ENCODE data around the gene OR4F6.
"Not testable (repeated sequence)": the region's sequence is repeated elsewhere in the genome, so short reads cannot be mapped to it uniquely, and the experiment has no call there.

The OR4F6 gene, protein sequence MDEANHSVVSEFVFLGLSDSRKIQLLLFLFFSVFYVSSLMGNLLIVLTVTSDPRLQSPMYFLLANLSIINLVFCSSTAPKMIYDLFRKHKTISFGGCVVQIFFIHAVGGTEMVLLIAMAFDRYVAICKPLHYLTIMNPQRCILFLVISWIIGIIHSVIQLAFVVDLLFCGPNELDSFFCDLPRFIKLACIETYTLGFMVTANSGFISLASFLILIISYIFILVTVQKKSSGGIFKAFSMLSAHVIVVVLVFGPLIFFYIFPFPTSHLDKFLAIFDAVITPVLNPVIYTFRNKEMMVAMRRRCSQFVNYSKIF

DNA sequence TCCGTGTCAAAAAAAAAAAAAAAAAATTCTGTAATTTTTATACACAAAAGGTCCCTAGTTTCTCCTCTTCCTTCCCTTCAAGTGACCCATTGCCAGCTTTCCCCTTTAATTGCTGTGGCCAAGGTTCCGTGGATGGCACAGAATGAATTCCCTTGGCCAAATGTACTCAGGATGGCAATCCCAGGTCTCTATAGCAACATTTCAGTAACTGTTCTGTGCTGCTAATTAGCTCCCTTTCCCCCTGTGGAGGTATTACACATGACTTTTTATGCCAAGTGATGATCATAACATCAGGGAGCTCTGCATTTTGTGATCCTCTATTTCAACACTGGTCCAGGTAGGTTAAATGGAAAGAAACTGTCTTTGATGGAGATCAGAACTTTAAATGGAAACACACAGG lies at the start of gene OR4F6:
OR4F6 (plus strand) TSS at position 301 of the 400 bp plus-strand sequence. CDS start 2,211 bp downstream, outside the sequence.
- H3K27ac Mint-ChIP-seq, result no peak within 1 kb of the TSS
- no peaks in the 10 kb centered on the region for H3K4me1 Mint-ChIP-seq
- no peaks in the 10 kb centered on the region for H3K36me3 Mint-ChIP-seq

DNA sequence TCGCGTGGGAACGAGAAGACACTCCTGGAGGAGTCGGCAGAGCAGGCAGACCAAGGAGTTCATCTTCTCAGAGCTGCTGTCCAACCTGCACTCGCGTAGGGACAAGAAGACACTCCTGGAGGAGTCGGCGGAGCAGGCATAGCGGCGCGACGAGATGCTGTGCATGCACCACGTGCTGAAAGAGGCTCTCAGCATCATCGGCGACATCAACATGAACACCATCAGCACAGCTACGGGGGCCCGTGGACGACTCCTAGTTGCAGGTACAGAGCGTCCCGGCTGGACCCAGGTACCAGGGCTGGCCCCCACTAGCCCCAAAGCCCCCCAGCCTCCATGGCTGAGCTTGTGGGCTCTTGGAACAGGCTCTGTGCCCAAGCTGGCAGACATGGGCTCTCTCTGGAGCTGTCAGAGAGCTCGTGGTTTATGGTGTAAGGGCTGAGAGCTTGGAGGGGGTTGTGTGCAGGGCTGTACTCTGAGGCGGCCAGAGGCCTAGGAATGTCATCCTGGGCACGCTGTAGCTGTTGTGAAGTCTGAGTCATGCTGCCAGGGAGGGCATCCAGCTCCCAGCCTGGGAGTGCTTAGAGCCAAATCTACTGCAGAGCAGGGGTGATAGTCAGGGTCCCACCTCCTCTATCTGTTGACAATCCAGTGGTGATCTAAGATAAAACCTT lies 38.5 kb upstream of the OR4F6 start:
- H3K27me3 Mint-ChIP-seq, H3K9me3 Mint-ChIP-seq, H3K4me3 Mint-ChIP-seq, H3K27ac Mint-ChIP-seq, H3K36me3 Mint-ChIP-seq, H3K4me1 Mint-ChIP-seq: not testable (repeated sequence)

More for the DNA sequence above, at the start of gene OR4F6:
- Mint-ChIP-seq H3K9me3 (no peaks in the 10 kb centered on the region), H3K4me3 (no peak within 1 kb of the TSS), H3K27me3 (peaks cover 13% of the 10 kb centered on the region)

DNA sequence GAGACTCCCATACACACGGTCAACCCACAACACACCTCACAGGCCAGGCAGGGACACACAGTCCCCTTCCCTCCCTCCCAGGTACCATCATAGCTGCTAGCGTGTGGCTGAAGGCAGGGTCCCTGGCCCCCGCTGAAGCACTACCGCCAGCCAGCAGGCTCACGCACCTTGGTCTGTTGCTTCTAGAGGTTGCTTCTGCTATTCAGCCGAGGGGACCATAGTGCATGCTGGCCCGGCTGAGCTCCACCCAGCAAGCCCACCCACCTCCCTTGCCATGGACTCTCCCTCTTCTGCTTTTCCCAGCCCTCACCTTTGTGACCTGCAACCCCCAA lies 38.0 kb upstream of the OR4F6 start:
- H3K4me3 Mint-ChIP-seq, H3K4me1 Mint-ChIP-seq, H3K9me3 Mint-ChIP-seq, H3K27ac Mint-ChIP-seq, H3K27me3 Mint-ChIP-seq, H3K36me3 Mint-ChIP-seq: not testable (repeated sequence)

DNA sequence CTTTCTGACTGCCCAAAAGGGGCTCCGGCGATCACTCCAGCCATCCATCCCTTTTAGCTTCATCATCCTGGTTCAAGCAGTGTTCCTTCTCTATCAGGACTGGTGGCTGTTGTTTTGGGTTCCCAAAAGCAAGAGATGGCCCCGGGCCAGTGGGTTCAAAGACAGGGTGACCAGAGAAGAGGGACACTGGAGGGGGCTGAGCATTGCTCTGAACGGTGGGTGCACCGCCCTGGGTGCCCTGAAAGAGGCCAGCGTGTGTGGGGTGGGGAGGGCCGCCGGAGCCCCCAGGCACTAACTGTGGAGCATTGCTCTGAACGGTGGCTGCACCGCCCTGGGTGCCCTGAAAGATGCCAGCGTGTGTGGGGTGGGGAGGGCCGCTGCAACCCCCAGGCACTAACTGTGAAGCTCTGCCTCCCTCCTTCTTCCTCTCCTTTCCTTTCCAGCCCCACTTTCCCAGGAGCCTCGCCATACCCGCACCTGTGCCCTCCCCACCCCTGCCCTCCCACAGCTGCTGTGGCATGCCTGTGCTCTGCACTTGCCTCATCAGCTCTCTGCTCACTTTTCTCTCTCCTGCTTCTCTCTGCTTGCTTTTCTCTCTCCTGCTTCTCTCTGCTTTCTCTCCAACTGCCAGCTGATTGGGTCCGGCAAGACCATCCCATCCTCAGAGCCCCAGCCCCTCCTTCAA lies 37.4 kb upstream of the OR4F6 start:
- H3K27ac Mint-ChIP-seq, result no peak overlapping the region
- no peak overlapping the region for H3K4me3 Mint-ChIP-seq

DNA sequence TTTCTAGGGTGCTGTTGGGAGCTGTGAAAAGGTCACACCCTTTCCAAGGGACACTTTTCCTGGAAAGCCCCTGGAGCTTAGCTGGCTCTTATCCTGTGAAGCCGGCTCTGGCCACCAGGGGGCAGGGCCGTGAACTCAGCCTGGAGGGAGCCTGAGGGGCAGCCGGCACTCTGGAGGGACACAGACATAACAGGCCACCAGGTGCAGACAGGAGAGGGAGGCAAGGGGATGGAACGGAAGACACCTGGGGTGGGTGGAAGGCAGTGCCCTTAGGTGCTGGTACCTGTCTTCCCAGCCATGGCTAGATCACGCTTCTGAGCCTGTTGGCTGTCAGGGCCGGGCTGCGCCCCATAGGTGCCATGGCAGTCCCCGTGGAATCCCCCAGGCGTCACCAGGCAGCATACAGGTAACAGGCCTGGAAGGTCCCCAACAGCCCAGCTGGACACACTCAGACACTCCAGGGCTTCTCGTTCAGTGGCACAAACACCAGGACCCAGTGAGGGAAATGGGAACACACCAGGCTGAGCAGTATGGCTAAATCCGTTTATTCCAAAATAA lies 36.1 kb upstream of the OR4F6 start:
- not testable (repeated sequence) for H3K36me3 Mint-ChIP-seq, H3K27ac Mint-ChIP-seq, H3K27me3 Mint-ChIP-seq, H3K4me3 Mint-ChIP-seq, H3K9me3 Mint-ChIP-seq, H3K4me1 Mint-ChIP-seq

More for the DNA sequence above, 37.4 kb upstream of the OR4F6 start:
- no peaks in the 10 kb centered on the region for H3K9me3 Mint-ChIP-seq
- no peaks in the 10 kb centered on the region for H3K4me1 Mint-ChIP-seq
- H3K27me3 Mint-ChIP-seq, result no peaks in the 10 kb centered on the region
- H3K36me3 Mint-ChIP-seq, result no peaks in the 10 kb centered on the region

DNA sequence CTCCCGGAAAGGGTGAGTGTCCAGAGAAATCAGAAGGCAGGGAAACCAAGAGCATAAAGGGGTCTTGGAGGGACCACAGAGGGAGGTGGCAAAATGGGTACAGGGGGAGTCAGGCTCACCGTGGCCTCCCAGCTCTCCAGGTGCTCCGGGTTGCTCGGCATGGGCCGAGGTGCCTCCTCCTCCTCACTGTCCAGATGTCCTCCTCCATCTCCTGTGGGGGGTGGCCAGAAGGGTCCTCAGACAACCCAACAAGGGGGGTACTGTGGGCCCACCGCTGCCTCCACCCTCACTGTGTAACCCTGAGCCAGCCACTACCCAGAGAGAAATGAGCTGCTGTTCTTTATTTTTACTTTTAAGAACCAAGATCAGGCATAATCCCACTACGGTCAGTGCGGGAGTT lies 30.4 kb upstream of the OR4F6 start:
- H3K4me1 Mint-ChIP-seq, result no peaks in the 10 kb centered on the region
- H3K4me3 Mint-ChIP-seq, result no peak overlapping the region
- no peaks in the 10 kb centered on the region for H3K9me3 Mint-ChIP-seq
- H3K27me3 Mint-ChIP-seq, result no peaks in the 10 kb centered on the region
- no peaks in the 10 kb centered on the region for H3K36me3 Mint-ChIP-seq
- H3K27ac Mint-ChIP-seq, result no peak overlapping the region

DNA sequence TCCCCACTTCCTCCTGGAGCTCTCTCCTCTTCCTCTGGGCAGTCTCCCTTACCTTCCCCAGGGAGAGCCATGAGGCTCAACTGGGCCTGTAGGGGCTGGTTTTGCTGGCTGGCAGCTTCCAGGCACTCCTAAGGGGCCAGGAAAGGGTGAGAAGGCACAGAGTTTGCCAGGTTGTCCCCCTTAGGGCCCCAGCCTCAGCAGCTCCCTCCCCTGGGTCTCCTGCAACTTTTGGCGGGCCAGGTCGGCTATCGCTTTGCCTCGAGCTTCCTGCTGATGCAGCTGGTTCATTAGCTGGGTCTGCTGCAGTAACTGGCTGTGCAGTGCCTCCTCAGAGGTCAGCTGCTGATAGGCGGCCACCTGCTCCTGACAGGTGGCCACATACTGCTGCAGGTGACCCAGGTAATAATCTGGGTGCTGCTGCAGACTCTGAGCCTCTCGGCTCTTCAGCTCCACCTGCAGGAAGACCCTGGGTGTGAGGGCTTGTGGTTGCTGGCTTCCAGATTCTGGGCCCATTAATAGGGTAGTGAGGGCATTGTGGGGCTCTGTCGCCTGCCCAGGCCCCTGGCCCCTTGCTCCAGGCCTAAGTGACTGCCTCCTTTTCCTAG lies 29.7 kb upstream of the OR4F6 start:
- H3K36me3 Mint-ChIP-seq, result no peaks in the 10 kb centered on the region
- no peaks in the 10 kb centered on the region for H3K9me3 Mint-ChIP-seq
- H3K4me3 Mint-ChIP-seq, result no peak overlapping the region
- no peak overlapping the region for H3K27ac Mint-ChIP-seq
- no peaks in the 10 kb centered on the region for H3K4me1 Mint-ChIP-seq
- H3K27me3 Mint-ChIP-seq, result no peaks in the 10 kb centered on the region

DNA sequence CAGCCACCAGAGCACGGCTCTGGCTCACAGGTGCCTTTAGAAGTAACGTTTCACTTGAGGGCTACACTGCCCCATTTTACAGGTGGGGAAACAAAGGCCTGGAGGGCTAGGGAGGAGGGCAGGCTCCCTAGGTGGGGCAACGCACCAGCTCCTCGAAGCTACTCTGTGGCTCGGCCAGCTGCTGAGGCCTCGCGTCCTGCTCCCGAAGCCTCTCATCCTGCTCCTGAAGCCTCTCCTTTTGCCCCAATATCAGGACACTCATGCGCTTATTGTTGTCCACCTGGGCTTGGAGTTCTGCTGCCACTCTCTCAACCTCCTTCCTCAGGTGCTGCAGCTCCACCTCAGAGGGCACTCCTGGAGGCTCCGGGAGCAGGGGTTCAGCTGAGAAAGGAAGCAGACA lies 28.2 kb upstream of the OR4F6 start:
- H3K4me1 Mint-ChIP-seq, result peaks cover 3% of the 10 kb centered on the region
- H3K27me3 Mint-ChIP-seq, result no peaks in the 10 kb centered on the region
- no peak overlapping the region for H3K4me3 Mint-ChIP-seq
- H3K27ac Mint-ChIP-seq, result no peak overlapping the region
- no peaks in the 10 kb centered on the region for H3K9me3 Mint-ChIP-seq
- H3K36me3 Mint-ChIP-seq, result peaks cover 1% of the 10 kb centered on the region

DNA sequence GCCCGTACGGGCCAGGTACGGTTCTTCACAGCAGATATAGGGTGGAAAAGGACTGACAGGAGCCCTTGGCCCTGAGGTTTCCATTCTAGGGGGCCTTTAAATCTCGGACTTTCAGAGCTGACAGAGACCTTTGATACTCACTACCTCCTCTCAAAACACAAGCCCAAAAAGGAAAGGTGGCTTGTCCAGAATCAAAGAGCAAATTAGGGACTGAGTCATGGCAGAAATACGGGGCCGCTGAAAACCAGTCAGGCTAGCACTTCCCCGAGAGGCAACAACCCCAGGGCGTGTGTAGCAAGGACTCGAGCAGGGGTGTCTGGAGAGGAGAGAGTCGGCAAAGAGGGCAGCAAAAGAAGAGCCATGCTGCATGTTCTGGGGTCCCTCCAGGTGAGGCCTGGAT lies 24.7 kb upstream of the OR4F6 start:
- H3K27me3 Mint-ChIP-seq, H3K9me3 Mint-ChIP-seq, H3K36me3 Mint-ChIP-seq, H3K27ac Mint-ChIP-seq, H3K4me3 Mint-ChIP-seq, H3K4me1 Mint-ChIP-seq: not testable (repeated sequence)

DNA sequence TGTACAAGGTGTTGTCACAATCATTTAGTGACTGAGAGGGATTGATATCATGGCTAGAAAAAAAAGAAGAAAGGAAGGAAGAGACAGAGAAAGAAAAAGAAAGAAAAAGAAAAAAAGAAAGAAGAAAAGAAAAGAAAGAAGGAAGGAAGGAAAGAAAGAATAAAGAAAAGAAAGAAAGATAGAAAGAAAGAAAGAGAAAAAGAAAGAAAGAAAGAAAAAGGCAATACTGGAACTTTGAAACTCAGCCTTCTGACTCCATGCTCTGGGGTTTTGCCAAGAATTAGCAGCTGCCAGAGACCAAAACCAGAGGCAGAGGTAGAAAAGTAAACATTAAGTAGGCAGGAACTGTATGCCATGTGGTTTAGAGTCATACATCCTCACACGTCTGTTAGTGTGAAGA lies 23.1 kb upstream of the OR4F6 start:
- not testable (repeated sequence) for H3K27ac Mint-ChIP-seq, H3K4me1 Mint-ChIP-seq, H3K27me3 Mint-ChIP-seq, H3K9me3 Mint-ChIP-seq, H3K4me3 Mint-ChIP-seq, H3K36me3 Mint-ChIP-seq

DNA sequence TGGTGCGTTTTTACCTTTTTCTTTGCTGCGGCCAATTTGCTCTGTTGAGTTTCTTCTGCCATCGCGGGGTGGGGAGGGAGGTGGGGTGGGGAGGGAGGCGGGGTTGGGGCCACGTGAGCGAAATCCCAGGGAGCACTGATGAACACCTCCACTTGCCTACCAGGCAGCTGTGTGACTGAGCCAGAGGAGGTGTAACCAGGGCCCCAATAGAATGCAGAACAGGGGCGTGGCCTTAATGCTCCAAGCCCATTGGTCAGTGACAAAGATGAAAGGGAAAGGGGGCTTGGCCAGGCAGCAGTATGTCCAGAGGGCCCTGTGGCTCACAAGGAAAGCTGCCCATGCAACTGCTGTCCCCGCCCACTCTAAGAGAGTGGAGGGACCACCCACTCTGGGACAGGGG lies 21.4 kb upstream of the OR4F6 start:
- no peaks in the 10 kb centered on the region for H3K9me3 Mint-ChIP-seq
- peaks cover 4% of the 10 kb centered on the region for H3K4me1 Mint-ChIP-seq
- H3K27me3 Mint-ChIP-seq, result peaks cover 9% of the 10 kb centered on the region
- H3K27ac Mint-ChIP-seq, result no peak overlapping the region
- no peak overlapping the region for H3K4me3 Mint-ChIP-seq
- H3K36me3 Mint-ChIP-seq, result peaks cover 3% of the 10 kb centered on the region

DNA sequence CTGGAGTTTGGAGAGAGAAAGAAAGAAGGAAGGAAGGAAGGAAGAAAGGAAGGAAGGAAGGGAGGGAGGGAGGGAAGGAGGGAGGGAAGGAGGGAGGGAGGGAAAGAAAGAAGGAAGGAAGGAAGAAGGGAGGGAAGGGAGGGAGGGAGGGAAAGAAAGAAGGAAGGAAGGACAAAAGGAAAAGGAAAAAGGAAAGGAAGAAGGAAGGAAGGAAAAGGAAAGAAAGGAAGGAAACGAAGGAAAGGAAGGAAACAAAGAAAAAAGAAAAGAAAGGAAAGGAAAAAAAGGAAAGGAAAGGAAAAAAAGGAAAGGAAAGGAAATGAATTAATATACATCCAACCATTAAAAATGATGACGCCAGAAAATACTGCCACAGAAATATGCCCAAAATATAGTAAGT lies 18.7 kb upstream of the OR4F6 start:
- H3K4me1 Mint-ChIP-seq, result peaks cover 4% of the 10 kb centered on the region
- peaks cover 2% of the 10 kb centered on the region for H3K36me3 Mint-ChIP-seq
- H3K9me3 Mint-ChIP-seq, result no peaks in the 10 kb centered on the region
- H3K27ac Mint-ChIP-seq, result no peak overlapping the region
- H3K27me3 Mint-ChIP-seq, result peaks cover 9% of the 10 kb centered on the region
- H3K4me3 Mint-ChIP-seq, result no peak overlapping the region

DNA sequence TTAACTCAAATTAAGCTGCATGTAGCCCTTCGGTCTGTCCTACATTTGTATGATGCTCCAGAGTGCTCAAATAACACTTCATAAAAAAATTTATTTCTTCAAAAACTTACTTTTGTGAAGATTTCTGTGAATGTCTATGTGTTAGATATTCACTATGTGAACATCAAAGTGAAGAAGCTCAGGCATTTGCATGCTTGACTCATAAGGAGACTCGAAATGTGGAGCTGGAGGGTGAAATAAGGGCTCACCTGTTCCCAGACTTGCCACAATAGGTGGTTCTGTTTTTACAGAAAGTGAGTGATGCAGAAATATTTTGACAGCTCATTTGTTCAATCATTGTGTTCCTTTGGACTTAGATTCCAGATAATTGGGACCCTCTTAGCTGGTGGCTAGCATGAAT lies 16.9 kb upstream of the OR4F6 start:
- not testable (repeated sequence) for H3K4me3 Mint-ChIP-seq, H3K4me1 Mint-ChIP-seq, H3K27me3 Mint-ChIP-seq, H3K9me3 Mint-ChIP-seq, H3K36me3 Mint-ChIP-seq, H3K27ac Mint-ChIP-seq

DNA sequence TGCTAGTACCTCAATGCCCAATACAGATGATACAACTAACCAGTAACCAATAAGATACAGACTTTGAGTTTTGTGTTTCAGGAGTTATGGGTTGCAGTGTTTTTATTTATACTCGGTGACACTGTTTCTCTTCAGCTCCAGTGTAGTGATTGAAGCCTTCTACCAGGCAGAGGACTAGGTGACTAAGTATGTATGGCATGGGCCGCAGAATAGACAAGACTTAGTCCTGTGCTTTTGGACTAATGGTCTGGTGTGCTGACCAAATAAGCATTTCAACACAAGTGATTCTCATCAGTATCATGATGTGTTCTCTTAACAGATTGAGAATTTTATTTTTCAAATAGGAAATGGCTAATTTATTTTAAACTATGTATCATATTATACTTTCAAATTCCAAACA lies 15.3 kb upstream of the OR4F6 start:
- not testable (repeated sequence) for H3K27me3 Mint-ChIP-seq, H3K4me3 Mint-ChIP-seq, H3K36me3 Mint-ChIP-seq, H3K4me1 Mint-ChIP-seq, H3K27ac Mint-ChIP-seq, H3K9me3 Mint-ChIP-seq

DNA sequence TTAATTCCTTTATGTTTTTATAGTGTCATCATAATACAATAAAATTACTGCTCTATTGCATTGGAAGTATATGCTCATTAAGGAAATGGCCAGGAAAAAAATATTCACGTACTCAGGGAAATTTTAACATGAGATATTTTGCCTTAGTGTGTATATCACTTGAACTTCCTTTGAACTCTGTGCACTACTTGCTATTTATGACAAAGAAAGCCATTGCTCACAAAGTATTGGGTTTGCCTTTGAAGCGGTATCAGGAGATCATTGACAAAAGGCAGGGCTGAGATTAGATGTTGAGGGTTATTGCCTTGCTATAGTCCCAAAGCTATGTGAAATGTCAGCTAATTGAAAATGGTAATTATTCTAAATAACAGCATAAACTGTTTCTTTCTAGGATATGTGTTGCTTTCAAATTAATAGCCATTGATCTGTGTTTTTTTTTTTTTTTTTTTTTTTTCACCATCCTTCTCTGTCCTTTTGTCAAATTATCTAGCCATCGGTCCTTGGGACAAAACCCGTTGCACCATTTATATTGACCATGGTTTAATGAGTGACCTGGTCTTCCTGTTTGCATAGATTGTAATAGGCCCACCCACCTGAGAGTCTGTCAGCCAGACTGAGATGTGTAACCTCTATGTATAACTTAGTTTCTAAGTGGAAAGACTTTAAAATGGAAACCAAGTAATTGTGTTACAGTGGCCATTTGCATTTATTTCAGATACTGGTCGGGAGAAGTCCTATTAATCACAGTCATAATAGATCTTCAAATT lies 14.6 kb upstream of the OR4F6 start:
- H3K27me3 Mint-ChIP-seq, H3K9me3 Mint-ChIP-seq, H3K27ac Mint-ChIP-seq, H3K4me3 Mint-ChIP-seq, H3K36me3 Mint-ChIP-seq, H3K4me1 Mint-ChIP-seq: not testable (repeated sequence)

All from activated naive CD4-positive, alpha-beta T cell treated with anti-CD3 and anti-CD28 coated beads, Interleukin-2, amount 50 U/mL, for 24 hours (primary cell).